HG02884 (cell line): ENCODE data around the gene BORCS6.
"Not testable (repeated sequence)": the region's sequence is repeated elsewhere in the genome, so short reads cannot be mapped to it uniquely, and the experiment has no call there.

Experiments
- ATAC-seq: cut with Tn5 transposase; IDR thresholded peaks from one replicate; pipeline ENCODE4 v1.9.1; 2021; ENCODE audit warnings: mild to moderate bottlenecking, moderate library complexity; ENCODE audit not compliant: unreplicated experiment

Gene BORCS6

DNA sequence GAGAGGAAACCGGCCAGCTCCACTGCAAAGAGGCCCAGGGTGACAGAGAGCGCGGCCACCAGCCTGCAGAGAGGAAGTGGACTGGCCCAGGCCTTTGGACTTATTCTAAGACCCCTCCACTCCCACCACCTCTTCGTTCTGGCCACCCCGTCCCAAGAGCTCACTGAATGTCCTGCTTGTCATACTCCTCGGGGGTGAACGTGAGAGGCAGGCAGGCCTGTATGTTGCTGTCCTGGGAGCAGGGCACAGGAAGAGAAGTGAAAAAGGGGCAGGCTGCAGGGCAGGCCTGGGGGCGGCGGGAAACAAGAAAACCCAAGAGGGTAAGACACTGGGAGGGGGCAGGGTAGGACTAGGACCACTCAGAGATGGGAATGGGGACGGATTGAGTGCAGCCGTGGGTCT lies 14.2 kb downstream of the BORCS6 start:
- ATAC-seq, result no peak

DNA sequence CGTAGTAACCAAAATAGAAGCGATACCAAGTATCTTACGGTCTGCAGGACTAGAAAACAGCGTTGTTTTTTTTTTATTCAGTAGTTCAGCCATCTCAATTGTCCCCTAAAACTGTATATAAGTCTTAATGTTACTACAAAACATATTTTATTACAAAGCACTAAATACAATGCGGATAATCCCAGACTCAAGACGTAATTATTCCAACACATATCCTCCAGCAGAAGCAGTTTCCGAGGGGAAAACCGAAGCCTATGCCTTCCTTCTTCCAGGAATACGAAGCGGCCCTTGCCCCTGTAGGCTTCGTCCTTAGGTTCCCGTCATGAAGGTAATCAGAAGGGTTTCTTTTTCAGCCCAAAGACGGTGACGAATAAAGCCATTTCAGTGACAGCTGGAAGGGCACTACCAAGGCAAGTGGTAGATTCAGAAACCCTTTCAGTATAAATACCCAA lies 16.1 kb downstream of the BORCS6 start:
- no peak for ATAC-seq

DNA sequence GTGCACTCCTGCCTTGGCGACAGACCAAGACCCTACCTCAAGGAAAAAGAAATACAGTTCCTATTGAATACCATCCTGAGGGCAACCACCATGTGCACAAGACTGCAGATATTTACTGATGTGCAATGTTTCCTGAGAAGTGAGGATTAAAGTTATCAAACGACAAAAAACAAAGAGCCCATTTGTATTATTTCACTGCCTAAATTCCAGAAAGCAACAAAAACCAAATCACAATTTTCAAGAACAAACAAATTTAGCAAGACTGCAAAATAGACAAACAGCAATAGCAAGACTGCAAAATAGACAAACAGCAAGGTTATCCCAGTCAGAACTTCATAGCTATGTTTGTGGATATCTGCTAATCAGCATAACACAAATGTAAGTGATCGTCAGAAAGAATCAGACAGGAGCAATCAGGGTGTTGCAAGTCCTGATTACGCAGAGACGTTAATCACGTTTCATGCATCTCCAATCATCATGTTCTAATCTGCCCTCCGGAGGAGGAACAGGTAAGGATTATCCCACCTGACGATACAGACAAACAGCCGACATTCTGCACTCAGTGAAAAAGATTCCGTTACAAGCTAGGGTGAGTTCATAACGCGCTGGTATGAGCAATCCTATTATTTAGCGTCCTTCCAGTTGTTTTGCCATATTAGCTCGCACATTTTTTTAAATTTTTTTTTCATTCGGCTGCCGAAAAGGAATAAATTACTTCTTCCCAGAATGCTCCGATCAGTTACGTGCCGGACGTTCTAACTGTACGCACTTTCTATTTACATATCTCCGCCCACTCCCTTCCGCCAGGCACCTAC lies 16.7 kb downstream of the BORCS6 start:
- ATAC-seq, result peak; percentile 65

DNA sequence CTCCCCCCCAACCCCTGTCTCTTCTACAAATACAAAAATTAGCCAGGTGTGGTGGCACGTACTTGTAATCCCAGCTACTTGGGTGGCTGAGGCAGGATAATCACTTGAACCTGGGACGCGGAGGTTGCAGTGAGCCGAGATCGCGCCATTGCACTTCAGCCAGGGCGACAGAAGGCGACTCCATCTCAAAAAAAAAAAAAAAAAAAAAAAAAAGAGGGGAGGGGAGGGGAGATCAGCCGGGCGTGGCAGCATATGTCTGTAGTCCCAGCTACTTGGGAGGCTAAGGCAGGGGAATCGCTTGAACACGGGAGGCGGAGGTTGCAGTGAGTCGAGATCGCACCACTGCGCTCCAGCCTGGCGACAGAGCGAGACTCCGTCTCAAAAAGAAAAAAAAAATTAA lies 19.8 kb downstream of the BORCS6 start:
- ATAC-seq, result not testable (repeated sequence)

DNA sequence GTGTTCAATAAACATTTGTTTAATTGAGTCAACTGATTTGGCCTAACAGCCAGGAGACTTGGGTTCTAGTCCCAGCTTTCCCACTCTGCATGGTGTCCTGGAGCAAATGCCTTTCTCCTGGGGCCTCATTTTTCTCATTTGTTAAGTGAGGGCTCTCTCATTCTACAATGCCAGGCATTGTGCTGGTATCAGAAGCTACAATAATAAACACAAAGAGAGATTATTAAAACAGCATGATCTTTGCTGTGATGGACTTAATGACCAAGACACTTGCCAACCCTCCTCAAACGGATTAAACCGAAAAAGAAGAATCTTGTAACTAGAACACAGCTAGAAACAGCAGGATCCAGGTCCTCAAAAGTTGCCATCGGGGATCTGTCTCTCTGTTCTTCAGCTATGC lies 22.5 kb downstream of the BORCS6 start:
- ATAC-seq, result no peak

DNA sequence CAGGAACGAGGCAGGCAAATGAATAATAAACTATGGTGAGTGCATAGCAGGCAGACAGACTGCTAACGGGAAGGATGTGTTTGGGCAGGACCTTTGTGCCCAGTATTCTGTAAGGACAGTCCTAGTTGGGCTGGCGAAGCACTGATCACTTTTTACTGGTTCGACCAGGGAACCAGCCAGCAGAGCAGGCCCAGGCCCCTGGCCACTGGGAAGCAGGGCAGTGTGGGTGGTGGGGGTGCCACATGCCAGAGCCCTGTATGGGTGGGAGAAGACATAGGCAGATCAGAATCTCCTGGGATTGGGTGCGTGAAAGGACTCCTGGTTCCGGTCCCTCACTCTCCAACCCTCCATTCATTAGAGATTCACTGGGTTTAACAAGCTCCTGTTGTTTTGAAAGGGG lies 23.2 kb downstream of the BORCS6 start:
- no peak for ATAC-seq

DNA sequence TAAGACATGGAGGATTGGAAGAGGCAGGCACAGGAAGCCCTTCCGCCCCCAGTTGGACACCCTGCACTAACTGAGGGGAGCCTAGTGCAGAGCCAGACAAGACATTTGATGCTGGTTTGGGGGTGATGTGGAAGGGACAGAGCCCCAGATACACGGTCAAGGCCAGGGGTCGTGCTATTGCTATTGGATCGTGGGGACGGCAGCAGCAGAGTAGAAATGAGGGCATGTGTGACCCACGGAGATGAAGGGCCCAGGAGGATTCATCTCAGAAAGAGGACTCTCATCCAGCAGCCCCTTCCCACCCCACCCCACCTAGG lies 25.2 kb downstream of the BORCS6 start:
- no peak for ATAC-seq

DNA sequence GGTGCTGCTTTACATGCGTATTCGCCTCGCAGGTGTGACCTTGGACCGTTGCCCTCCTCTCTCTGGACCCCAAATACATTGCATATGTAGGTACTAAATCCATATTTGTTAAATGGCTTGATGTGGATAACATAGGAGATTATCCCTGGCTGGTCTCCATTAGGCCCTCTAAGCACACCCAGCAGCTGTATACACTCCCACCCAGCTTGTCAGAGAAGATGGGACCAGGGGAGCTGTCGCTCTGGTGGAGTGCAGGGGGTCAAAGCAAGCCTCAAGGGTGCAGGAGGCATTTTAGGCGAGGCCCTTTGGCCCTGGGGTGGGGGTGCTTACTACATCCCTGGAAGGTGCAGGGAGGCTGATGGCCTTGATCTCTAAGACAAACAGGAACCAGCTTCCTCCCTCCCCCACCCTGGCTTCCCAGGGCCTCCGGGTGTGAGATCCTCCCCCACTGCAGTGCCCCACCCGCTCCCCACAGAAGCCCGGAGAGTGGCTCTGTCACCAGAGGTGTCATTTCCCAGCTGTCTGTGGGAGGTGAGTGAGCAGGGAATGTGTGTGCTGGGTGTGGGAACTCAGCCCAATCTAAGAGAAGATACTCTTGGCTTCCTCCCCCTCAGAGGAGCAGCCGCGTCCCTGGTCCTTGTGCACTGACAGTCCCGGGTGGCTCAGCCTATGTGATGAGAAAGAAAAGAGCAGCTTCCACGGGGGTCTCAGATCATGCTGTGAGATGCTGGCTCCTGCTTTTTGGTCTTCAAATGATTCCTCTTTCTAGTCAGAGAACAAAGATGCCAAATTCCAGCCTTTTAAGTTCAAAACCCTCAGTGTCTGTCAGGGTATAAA lies 25.8 kb downstream of the BORCS6 start:
- no peak for ATAC-seq

DNA sequence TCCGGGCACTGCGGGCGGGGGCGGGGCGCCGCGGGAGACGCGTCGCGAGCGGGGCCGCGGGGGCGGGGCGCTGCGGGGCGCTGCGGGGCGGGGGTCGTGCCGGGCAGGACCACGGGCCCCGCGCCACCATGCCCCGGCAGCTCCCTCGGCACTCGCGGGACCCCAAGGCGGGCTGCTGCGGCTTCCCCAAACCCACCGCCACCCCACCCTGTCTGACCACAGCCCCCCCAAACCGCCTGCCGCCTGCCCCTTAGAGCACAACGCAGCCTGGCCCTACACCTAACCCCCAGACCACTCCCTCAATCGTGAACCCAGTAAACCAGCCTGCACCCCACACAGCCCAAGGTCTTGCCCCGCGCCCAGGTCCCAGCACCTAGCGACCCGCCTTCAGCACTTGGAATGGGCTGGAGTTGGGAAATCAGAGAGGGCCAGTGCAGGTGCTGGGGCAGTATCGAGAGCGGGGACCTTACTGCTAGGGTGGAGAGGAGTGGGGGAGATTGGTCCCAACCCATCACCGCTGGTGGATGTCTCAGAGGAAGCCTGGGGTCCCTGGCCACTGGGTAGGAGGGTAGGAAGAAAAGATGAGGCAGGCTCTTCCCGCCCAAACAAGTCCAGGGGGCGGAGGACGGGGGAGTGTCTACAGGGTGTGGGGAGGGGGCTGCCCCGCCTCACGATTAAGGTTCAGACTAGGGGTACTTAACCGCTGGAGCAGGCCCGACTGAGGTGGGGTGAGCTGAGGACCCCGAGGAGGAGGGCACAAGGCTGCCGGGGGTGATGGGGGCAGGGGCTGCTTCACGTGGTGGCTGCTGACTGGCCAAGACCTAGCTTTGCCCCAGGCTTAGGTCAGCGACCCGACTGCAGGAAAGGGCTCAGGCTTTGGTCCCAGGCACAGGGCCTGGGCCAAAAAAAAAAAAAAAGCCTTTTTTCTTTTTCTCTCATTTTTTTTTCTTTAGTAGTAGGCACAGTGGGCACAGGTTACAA lies 26.7 kb downstream of the BORCS6 start:
- ATAC-seq, result no peak

DNA sequence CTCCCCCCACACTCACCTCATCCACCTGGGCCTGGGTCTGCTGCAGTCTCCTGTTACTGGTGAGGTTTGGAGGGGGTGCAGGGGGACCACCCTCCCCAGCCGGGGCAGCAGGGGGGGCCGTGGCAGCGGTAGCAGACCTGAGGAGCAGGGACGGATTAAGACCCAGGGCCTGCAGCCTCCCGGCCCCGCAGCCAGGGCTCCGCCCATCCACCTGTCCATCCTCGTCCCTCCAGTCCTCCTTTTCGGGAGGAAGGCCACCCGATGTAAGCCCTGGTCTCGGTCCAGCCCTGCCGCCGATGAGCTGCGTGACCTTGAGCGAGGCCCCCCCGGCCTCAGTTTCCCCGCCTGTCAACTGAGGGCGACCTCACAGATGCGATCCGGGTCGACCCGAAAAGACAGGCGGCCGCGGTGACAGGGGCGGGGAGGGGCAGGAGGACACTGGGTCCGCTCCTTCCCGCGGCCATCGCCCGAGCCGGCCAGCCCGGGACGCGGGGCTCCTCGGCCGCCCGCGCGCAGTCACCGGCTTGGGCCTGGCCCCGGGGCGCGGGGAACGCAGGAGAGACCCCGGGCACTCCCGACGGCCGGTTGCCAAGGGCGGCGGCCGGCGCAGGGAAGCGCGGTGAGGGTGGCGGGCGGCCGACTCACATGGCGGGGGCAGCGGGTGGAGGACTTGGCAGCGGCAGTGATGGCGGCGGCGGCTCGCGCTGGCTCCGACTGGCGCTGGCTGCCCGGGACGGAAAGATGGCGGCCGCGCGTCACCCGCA lies 27.6 kb downstream of the BORCS6 start, which contains the start of gene VAMP2:
VAMP2 (minus strand) TSS at position 716 of the 764 bp plus-strand sequence; CDS start at position 647, 69 bp downstream.
- ATAC-seq, result no peak

DNA sequence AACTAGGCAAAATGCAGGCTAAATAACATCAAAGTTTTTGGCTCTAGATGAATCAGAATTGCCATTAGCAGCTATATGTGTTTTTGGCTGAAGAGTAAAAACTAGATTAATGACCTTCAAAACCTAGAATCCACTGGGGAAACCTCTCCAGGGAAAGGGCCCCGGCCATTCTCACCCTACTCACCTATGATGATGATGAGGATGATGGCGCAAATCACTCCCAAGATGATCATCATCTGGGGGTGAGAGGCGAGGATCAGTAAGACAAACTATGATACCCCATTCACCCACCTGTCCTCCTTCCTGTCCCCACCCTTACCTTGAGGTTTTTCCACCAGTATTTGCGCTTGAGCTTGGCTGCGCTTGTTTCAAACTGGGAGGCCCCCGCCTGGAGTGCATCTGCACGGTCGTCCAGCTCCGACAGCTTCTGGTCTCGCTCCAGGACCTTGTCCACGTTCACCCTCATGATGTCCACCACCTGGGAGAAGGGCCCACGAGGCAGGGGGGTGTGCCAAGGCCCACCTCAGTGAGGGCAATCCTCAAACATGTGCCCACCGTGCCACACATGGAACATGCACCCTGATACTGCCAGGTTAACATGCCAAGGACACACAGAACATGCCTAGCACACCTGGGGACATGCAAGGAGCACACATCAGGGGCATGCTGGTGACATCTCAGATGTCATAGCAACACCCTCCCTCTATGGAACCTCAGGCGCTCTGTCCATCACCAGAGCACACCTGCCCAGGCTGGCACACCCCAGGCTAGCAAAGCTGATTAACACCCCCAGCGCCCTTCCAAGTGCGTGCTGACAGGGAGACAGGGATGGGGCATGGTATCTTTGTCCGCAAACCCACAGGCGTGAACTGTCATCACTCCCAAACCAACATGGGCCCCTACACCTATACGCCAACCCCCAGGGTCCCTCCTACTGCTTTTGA lies 28.4 kb downstream of the BORCS6 start:
- no peak for ATAC-seq

DNA sequence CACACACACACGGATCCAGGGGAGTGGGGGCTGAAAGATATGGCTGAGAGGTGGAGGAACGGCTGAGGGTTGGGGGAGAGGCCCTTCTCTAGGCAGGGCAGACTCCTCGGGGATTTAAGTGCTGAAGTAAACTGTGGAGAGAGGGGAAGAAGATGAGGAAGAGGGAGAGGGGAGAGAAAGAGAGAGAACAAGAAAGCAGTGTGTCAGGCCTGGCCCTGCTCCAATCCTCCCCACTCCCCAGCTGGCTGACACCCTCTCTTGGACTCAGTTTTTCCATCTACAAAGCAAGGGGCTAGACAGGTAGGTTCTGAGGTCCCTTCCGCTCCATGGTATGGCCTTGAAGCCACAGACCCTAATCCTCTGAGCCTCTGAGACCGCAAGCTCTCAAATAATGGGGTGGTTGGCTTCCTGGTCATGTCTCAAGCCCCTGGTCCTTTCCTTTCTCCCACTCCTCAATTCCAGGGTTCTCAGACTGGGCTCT lies 29.2 kb downstream of the BORCS6 start:
- no peak for ATAC-seq

DNA sequence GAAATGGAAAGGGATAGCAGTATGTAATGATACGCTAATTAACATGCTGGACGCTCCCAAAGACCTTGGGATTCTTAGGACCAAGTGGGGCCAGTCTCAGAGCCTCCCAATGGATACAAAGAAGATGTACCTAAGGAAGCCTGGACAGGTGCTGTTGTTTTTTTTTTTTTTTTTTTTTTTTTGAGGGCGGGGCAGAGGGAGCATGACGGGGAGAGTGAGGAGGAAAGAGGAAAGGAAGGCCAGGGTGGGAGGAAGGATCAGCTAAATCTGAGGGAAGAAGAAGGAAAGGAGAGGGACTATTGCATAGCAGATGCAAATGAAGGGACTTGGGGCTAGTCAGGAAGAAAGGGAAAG lies 29.8 kb downstream of the BORCS6 start:
- no peak for ATAC-seq

DNA sequence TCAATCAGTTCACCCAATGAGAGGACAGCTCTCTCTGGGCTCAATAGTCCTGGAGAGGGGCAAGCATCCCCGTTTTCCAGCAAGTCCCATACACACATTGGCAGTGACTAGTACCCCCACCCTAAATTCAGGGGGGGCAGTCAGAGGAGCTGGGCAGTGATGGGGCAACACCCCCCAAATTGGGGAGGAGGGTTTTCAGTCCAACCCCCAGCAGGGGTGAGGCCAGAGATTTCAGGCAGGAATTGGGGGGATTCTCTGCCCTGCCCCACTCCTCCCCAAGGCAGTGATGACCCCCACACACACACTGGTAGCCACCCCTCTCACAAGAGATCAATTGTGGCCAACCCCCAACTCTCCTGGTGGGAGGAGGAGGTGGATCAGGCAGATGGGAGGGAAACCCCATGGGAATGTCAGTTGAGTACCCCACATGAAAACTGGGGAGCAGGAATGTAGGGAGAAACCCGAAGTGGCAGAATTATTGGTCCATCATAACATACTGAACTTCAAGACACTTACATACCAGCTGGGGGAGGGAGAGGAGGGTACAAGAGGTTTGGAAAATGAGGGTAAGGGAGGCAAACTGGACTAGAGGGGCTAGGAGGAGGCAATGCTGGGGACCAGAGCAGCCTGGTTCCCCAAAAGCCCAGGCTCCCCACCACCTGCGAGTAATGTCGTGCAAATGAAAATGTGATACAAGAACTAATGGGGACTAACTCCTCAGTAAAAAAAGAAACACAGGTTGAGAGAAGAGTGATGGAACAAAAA lies 30.3 kb downstream of the BORCS6 start:
- no peak for ATAC-seq

DNA sequence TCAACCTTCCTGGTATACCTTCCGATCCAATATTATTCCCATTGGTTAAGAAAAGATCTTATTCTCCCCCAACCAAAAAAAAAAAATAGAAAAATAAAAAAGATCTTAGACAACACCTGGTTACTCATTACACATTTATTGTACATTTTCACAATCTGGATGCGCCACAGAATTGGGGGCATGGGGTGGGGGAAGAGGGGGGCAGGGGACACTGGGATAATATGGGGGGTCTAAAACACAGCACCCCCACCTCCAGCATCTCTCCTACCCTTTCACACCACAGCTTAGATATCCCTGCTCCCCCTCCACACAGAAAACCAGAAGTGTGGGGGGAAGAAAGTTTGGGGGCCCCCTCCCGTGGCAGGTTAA lies 31.0 kb downstream of the BORCS6 start:
- no peak for ATAC-seq

DNA sequence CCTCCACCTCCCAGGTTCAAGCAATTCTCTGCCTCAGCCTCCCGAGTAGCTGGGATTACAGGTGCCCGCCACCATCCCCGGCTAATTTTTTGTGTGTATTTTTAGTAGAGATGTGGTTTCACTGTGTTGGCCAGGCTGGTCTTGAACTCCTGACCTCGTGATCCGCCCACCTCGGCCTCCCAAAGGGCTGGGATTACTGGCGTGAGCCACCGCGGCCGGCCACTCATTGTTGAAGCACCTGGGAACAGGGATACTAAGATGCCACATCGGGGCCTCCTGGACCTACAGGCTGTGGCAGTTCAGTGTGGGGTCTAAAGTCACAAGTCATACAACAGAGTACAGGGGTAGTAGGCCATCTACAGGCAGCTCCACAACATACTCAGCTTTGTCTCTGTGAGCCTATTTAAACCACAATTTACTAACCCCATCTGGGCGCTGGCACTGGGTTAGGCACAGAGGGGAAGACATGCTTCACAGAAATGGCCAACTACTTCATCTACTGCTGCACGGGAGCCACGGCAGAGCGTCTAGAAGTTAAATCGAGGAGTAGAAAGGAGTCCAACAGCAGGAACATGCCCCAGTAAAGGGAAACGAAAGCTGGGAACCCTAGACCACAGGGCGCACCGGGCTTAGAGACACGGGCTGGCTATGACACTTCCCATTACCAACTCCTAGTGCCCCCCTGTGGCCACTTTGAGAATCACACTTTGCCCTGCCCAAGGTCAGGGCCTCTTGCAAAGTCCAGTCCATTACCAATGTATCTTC lies 31.5 kb downstream of the BORCS6 start:
- ATAC-seq, result no peak

DNA sequence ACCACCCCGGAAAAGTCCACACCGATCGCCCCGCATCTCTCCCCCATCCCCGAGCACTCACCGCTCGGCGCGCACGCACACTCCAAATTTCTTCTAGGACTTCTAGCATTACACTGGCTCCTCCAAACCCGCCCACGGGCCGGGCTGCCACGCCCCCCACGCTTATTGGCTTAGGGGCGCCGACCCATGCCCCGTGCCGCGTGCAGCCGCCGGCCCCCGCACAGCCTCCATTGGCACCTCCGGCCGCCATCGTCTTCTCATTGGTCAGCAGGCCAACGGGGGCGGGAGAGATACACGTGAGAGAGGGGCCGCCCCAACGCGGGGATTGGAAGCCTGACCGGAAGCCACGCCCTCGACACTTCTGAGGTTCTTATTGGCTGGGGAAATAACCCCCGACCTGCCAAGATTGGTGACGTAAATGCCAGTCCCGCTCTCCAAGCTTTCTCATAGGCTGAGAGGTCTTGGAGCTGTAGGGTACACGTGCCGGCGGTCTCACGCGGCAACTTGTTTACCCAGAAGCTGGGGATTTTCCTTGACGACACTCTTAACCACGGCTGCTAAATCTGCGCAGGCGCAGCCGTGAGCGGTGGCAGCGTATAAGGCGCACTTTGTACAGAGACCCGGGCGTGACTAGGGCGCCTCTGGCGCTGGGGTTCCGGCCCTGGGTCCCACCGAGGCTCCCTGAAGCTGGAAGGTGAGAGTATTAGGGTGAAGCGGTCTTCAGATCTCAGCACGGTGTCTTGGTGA lies 33.6 kb downstream of the BORCS6 start:
- ATAC-seq, result peak; percentile 68
